Stomach (tissue), 9 donors: ENCODE data around the gene ARHGEF2. TPM values are rescaled to one million over a fixed set of nuclear protein-coding genes. Genes with fewer than 3 reads are reported as not detected.

Experiments used
- DNase-seq, 2 donors: peaks; one replicate each; pipeline versions ENCODE4 v3.0.0 to v3.0.0-alpha.2; 2013 to 2019
- H3K27ac ChIP-seq, 5 donors: fragments of 200-600 bp in 4 of 5; sonication (generic) in 4 of 5; one replicate each; pipeline ENCODE4 v1.5.1; 2013 to 2019; ENCODE audit warnings: mild to moderate bottlenecking in 1 of 5, moderate library complexity in 1 of 5
- H3K27me3 ChIP-seq, 3 donors: fragments of 200-600 bp; sonication (generic); one replicate each; pipeline ENCODE4 v1.5.1; 2017 to 2019; ENCODE audit warnings: mixed run types in 1 of 3
- H3K36me3 ChIP-seq, 4 donors: fragments of 200-600 bp; sonication (generic); 1 replicate in 3 of 4; 2 replicates in 1 of 4; pipeline ENCODE4 v1.5.1; 2016 to 2019
- H3K4me1 ChIP-seq, 4 donors: fragments of 200-600 bp; sonication (generic); one replicate each; pipeline ENCODE4 v1.5.1; 2016 to 2019
- H3K4me3 ChIP-seq, 4 donors: fragments of 200-600 bp; sonication (generic) in 3 of 4; one replicate each; pipeline ENCODE4 v1.5.1; 2016 to 2019; ENCODE audit warnings: mild to moderate bottlenecking in 1 of 4
- H3K9me3 ChIP-seq, 4 donors: fragments of 200-600 bp; sonication (generic); one replicate each; pipeline ENCODE4 v1.5.1; 2016 to 2019
- CTCF ChIP-seq, 7 experiments: fragments of 450-650 bp in 4 of 7; fragments of 200-600 bp in 3 of 7; sonication (generic) in 3 of 7; IDR thresholded peaks; one replicate each; pipeline ENCODE4 v1.5.1; 2016 to 2019; ENCODE audit warnings: antibody characterized with exemption in 7 of 7, control low read depth in 2 of 7, mild to moderate bottlenecking in 1 of 7
- EP300 ChIP-seq: sonication (generic); formaldehyde crosslinking; IDR thresholded peaks from one replicate; pipeline ENCODE4 v1.6.1; 2017; ENCODE audit warnings: antibody characterized with exemption
- POLR2A ChIP-seq, 4 donors: fragments of 450-650 bp; IDR thresholded peaks; one replicate each; pipeline ENCODE4 v1.6.1; 2016; ENCODE audit warnings: antibody characterized with exemption in 4 of 4, control low read depth in 2 of 4, mild to moderate bottlenecking in 1 of 4, moderate library complexity in 1 of 4
- POLR2AphosphoS5 ChIP-seq, 3 donors: sonication (generic); formaldehyde crosslinking; IDR thresholded peaks; one replicate each; pipeline ENCODE4 v1.6.1; 2016; ENCODE audit warnings: antibody characterized with exemption in 3 of 3
- WGBS, 5 donors: extraction: QIAGEN DNeasy Blood & Tissue Kit in 3 of 5; methylation state at CpG; one replicate each; pipeline versions ENCODE4 v1.1.5 to v1.1.7; 2013 to 2018; 5-methylcytosine and 5-hydroxymethylcytosine counted together
- intact Hi-C: fragments of 100-400 bp; cut with DNase I; formaldehyde crosslinking; loops from one replicate; pipeline ENCODE4 v1.15.1; 2023; ENCODE audit warnings: low total_unique reads
- polyA plus RNA-seq, 3 donors: library from polyadenylated mRNA; stranded (reverse); fragments of 200-250 nt; gene quantifications; one replicate each; pipeline ENCODE4 v1.2.3, GENCODE V29; 2013
- total RNA-seq, 5 donors: library from RNA; depleted of rRNA; stranded (reverse); fragments of >200 nt; gene quantifications; one replicate each; pipeline versions ENCODE4 v1.1.0 to v1.2.3, GENCODE V29; 2014 to 2016
- donor health status: healthy with polysubstance abuse.
- donor health status: Bipolar disorder and iron deficiency.
- donor health status: healthy.

ARHGEF2 gene
- total and polyA plus RNA-seq, 8 donors = 20.4 to 376 (median 66.5) TPM

- DNase-seq = no peak
- TF ChIP-seq EP300 (no peak), CTCF (IDR thresholded peaks at IDR 0.05) (no peak), POLR2A (IDR thresholded peaks at IDR 0.05) (no peak)
- H3K27me3 ChIP-seq = no peaks in the 10 kb centered on the region
- H3K36me3 ChIP-seq = peaks cover 43 to 82% (median 70%) of the 10 kb centered on the region in 4 donors
- H3K9me3 ChIP-seq = no peaks in the 10 kb centered on the region
- H3K27ac ChIP-seq = peak overlapping the region; percentile 45 to 98 (median 81)
- H3K4me3 ChIP-seq = no peak overlapping the region
- intact Hi-C loops = no loop called here
- peaks cover 58 to 94% (median 70%) of the 10 kb centered on the region in 4 donors for H3K4me1 ChIP-seq
- 74 to 84% (median 75%) methylated on average over 7 of the region's 7 CpGs for WGBS, 5 donors
Observed at GRCh38 chr1:155968051-155968400, 10.3 kb downstream of the ARHGEF2 start.

GRCh38 chr1:155967341-155968050 lies 10.9 kb downstream of the ARHGEF2 start:
- intact Hi-C loops = no loop called here
- 23 to 35% (median 27%) methylated on average over 13 of the region's 13 CpGs for WGBS, 5 donors
- H3K9me3 ChIP-seq = no peaks in the 10 kb centered on the region
- no peak for TF ChIP-seq EP300
- no peak for TF ChIP-seq CTCF (IDR thresholded peaks at IDR 0.05)
- H3K4me1 ChIP-seq = peaks cover 62 to 94% (median 70%) of the 10 kb centered on the region in 4 donors
- peak overlapping the region in 1 of 4 donors; percentile 34 for H3K4me3 ChIP-seq
- peak in 1 of 2 donors; percentile 71 for DNase-seq
- H3K36me3 ChIP-seq = peaks cover 48 to 83% (median 73%) of the 10 kb centered on the region in 4 donors
- no peaks in the 10 kb centered on the region for H3K27me3 ChIP-seq
- H3K27ac ChIP-seq = peak overlapping the region; percentile 45 to 98 (median 81)

GRCh38 chr1:155966750-155967149 lies 11.6 kb downstream of the ARHGEF2 start:
- Histone ChIP-seq H3K4me3 (peak overlapping the region in 1 of 4 donors; percentile 34), H3K27me3 (no peaks in the 10 kb centered on the region), H3K4me1 (peaks cover 59 to 94% (median 71%) of the 10 kb centered on the region in 4 donors), H3K9me3 (no peaks in the 10 kb centered on the region), H3K36me3 (peaks cover 56 to 84% (median 81%) of the 10 kb centered on the region in 4 donors), H3K27ac (peak overlapping the region in 4 of 5 donors; percentile 76 to 98 (median 87))
- 47 to 54% (median 51%) methylated on average over 5 to 7 of the region's 7 CpGs for WGBS, 5 donors
- DNase-seq = no peak
- TF ChIP-seq POLR2AphosphoS5 (IDR thresholded peaks at IDR 0.05) (no peak), CTCF (IDR thresholded peaks at IDR 0.05) (no peak), EP300 (no peak), POLR2A (IDR thresholded peaks at IDR 0.05) (no peak)
- intact Hi-C loops = no loop called here

DNA sequence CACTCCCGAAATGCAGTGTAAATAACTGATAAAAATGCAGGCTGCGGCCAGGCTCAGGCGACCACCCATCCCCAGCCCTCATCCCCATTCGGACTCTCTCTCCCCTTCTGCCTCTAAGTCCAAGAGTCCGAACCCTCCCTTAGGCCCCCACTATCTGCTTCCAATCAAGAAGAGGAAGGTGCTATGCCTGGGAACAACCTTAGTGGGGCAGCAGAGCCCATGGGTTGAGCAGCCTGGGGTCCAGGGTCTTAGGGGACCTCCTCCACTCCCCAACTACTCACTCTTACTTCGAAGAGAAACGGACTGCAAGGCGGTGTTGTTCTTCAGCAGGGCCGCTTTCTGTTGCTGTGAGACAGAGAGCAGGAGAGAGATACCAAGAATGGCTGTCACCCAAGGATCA lies 12.2 kb downstream of the ARHGEF2 start:
- no peak for DNase-seq
- Histone ChIP-seq H3K27me3 (no peaks in the 10 kb centered on the region), H3K4me1 (peaks cover 53 to 94% (median 67%) of the 10 kb centered on the region in 4 donors), H3K27ac (peak overlapping the region in 4 of 5 donors; percentile 76 to 98 (median 87)), H3K36me3 (peaks cover 60 to 91% (median 87%) of the 10 kb centered on the region in 4 donors), H3K4me3 (no peak overlapping the region), H3K9me3 (no peaks in the 10 kb centered on the region)
- no peak for TF ChIP-seq POLR2AphosphoS5 (IDR thresholded peaks at IDR 0.05)
- TF ChIP-seq CTCF (IDR thresholded peaks at IDR 0.05) = no peak
- no peak for TF ChIP-seq EP300
- intact Hi-C loops = no loop called here
- 67 to 78% (median 75%) methylated on average over 9 of the region's 9 CpGs for WGBS, 5 donors
